Measurements from ENCODE around the gene MLPH.

GRCh38 chr2:237568121-237568660 is 81.1 kb downstream of the MLPH start:
- TF ChIP-seq CTCF (IDR thresholded peaks at IDR 0.05; ENCODE audit: low read depth, low read length, missing input control) (no peak), GABPA (IDR thresholded peaks at IDR 0.05 in 1 of 2, conservative IDR thresholded peaks at IDR 0.05 in 1 of 2) (no peak), SP1 (IDR thresholded peaks at IDR 0.05) (no peak), RXRA (IDR thresholded peaks at IDR 0.05) (no peak), REST (IDR thresholded peaks at IDR 0.05) (no peak), RAD21 (IDR thresholded peaks at IDR 0.05) (no peak), HNF4G (IDR thresholded peaks at IDR 0.05) (no peak), JUND (IDR thresholded peaks at IDR 0.05) (no peak), EGR1 (IDR thresholded peaks at IDR 0.05; ENCODE audit: low read depth in 2 of 2) (no peak), ATF3 (IDR thresholded peaks at IDR 0.05) (no peak), ZBTB33 (IDR thresholded peaks at IDR 0.05) (no peak), YY1 (IDR thresholded peaks at IDR 0.05) (no peak)
